Measurements from ENCODE around the gene PLXNA3.

PLXNA3 gene

DNA sequence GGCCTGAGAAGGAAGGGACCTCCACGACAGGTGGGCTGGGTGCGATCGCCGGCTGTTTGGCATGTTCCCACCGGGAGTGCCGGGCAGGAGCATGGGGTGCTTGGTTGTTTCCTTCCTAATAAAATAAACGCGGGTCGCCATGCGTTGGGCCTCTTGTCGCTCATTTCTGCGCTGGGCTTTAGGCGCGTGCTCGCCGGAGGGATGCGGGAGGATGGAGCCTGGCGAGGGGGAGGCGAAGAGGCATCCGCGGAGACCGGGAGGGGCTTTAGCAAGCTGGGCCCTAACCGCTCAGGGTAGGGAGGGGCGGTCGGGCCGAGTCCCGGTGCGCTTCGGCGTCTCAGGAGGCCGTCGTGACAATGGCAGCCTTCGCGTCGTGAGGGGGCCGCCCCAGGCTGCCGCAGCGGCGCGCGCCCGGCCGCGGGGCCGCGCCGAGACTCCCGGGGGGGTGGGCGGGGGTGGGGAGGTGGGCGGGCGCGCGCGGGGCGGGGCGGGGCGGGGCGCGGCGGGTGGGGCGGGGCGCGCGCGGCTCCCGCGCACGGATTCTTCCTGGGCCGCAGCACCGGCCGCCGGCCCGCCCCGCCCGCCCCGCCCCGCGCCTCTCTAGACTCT is 21.6 kb upstream of the PLXNA3 start:
- peak; percentile 74 for DNase-seq

DNA sequence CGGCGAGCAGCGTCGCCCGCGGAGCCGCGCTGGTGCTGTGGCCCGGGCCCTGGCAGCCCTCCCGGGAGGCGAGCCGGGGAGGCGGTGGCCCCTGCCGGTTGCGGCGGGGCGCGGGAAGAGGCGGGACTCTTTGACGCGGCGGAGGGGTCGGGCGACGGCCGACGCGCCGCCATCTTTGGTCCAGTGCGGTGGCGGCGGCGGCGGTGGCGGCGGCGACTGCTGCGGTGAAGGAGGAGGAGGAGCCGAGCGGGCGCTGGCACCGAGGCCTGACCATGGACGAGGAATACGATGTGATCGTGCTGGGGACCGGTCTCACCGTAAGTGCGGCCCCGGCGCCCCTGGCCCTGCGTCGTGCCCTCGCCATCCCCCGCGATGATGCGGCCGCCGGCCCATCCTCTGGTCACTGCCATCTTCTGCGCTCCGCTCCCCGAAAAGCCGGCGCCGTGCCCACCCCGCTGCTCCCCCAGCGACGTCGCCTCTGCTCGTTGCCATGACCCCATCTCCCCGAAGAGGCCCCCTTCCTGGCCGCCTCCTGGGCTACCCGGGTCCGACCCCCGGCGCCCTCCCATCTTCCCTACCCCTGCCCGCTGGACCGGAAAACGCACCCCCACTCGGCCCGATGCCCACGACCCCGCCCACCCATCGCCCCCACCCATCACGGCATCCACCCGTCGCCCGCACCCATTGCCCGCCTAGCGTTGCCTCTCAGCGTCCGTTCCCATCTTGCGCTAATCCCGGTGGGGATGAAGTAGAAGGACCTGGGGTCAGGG is 20.9 kb upstream of the PLXNA3 start, which contains the start of gene GDI1:
TSS of gene GDI1 (plus strand) at position 172 of the 770 bp plus-strand sequence. CDS start at position 273, 101 bp downstream.
- DNase-seq = peak; percentile 69

DNA sequence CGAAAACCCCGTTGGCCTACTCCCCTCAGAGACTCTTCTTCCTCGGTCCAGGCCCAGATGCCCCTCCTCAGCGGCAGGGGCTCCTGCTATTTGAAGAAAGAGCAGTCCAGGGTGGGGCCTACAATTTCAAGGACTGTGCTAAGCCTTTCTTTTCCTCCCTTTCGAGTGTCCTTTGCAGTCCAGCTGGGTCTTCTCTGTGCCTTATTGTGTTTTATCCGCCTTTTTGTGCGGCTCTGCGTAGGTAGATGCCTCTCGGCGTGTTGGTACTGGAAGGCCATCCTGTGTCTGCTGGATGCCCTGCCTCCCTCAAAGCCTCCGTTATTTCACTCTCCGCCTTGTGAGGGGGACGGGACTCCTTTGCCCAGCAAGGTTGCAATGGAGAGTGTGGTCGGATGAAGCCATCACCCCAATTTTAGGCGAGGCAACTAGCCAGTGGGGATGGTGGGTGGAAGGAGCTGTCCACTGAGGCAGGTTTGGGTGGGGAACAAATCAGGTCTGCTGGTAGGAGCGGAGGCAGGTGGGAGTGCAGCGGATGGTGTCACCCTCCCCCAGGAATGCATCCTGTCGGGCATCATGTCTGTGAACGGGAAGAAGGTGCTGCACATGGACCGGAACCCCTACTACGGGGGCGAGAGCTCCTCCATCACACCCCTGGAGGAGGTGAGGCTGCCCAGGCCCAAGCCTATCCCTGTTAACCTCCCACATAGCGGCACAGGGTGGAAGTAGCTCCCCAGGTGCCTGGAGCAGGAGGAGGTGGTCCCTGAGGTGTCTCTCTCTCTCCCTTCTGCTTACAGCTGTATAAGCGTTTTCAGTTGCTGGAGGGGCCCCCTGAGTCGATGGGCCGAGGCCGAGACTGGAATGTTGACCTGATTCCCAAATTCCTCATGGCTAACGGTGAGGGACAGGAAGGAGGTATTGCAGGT is 19.8 kb upstream of the PLXNA3 start:
- DNase-seq = no peak

DNA sequence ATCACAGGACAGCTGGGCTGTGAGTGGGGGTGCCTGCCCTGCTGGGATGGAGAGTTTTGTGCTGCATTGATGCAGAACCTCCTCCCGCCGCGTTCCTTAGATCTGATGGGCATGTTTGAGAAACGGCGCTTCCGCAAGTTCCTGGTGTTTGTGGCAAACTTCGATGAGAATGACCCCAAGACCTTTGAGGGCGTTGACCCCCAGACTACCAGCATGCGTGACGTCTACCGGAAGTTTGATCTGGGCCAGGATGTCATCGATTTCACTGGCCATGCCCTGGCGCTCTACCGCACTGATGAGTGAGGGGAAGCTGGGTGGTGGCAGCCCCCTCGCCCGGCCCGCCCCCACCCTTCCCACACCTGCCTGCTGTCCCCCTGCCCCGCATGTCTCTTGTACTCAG is 18.2 kb upstream of the PLXNA3 start:
- DNase-seq = no peak

DNA sequence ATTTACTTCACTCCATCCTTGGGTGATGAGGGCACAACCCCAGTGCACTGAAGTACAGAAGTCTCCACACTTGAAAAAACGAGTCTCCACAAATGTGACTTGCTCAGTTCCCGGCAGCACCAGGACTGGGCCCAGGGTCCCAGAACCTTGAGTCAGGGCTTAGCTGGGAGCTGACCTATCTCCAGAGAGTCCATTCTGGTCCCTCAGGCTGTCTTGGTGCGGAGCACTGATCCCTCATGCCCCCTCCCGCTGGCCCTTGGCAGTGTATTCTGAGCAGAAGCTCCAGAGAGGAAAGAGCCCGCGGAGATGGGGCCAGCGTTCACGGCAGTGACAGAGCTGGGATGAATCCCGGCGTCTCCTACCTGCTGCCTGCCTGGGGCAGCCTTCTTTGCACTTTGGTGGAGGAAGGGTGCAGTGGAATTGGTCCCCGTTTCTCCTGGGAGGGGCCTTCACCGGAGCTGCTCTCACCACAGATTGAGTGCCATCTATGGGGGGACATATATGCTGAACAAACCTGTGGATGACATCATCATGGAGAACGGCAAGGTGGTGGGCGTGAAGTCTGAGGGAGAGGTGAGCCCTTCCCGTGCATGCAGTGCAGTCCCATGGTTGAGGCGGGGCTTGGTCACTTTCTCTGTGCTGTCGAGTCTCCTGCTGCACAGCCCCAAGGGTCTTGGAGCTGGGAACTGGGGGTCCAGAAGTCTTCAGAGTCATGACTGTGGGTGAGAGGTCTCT is 17.3 kb upstream of the PLXNA3 start:
- DNase-seq = no peak

DNA sequence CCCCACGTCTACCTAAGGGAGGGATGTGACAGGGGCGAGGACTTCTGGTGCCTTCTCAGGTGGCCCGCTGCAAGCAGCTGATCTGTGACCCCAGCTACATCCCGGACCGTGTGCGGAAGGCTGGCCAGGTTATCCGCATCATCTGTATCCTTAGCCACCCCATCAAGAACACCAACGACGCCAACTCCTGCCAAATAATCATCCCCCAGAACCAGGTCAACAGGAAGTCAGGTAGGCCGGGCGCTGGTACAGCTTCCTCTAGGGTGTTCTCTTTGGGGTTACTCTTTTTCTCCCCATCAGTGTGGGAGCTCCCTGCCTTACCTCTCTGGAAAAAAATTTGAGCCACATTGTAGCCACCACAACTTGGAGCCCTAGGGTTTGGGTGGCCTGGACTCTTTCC is 16.5 kb upstream of the PLXNA3 start:
- peak; percentile 37 for DNase-seq

DNA sequence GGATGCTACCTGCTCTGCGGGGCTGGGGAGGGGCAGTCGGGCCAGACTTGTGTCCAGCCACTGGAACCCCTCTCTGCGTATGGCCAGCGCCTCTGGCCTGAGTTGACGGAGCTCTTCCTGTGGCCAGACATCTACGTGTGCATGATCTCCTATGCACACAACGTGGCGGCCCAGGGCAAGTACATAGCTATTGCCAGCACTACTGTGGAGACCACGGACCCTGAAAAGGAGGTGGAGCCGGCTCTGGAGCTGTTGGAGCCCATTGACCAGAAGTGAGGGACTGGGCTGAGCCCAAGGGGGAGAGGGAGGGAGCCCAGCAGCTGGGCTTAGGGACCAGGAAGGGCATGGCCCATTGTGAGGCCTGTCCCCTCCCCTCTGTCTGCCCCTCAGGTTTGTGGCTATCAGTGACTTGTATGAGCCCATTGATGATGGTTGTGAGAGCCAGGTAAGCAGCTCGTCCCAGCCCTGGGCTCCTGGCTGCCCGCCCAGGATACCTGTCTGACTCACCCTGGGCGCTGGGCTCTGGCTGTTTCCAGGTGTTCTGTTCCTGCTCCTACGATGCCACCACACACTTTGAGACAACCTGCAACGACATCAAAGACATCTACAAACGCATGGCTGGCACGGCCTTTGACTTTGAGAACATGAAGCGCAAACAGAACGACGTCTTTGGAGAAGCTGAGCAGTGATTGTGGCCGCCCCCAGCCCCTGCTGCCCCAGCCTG is 15.9 kb upstream of the PLXNA3 start:
- DNase-seq = no peak

DNA sequence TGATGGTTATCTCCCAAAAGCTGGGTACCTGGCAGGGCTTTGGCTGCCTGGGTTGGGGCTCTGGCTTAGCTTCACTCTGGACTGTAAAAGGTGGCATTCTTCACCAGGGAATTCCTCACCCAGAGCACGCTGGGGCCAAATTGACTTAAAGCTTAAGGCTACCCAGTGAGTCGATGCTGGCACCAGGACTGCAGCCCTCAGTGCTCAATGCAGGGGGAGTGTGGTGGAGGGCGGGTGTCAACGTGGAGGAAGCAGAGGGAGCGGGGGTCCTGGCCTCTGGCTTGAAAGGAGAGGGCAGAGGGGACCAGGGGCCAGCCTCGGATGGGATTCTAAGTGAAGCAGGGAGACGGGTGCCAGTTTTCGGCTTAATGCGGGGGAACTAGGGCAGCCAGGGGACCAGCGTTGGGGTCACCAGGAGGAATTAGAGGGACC is 14.6 kb upstream of the PLXNA3 start:
- DNase-seq = no peak

DNA sequence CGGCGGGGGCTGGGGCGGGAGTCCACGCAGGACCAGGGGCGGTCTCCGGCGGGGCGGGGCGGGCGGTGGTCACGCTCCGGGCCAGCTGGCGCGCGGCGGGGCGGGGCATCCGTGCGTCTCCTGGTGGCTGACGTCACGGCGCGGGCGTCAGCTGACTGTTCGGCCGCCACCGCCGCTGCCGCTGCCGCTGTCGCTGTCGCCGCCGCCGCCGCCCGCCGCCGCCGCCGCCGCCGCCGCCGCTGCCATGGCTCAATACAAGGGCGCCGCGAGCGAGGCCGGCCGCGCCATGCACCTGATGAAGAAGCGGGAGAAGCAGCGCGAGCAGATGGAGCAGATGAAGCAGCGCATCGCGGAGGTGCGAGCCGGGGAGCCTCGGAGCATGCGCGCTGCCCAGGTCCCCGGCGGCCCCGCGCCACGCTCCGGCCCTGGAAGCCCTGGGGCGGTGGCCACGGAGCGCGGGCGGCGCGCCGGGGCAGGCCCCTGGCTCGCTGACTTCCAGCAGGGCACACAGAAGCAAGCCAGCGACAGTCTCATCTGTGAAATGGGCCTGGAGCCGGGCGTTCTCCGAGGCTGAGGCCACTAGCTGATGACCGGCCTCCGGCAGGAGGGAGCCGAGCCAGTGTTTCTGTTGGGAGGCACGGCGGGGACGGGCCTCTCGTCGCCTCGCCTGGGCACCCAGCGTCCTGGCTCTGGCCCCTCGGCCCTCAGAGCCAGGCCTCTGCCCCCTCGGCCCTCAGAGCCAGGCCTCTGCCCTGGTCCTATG is 13.9 kb upstream of the PLXNA3 start, which contains the start of gene FAM50A:
TSS of gene FAM50A (plus strand) at position 150 of the 763 bp plus-strand sequence. CDS start at position 245, 95 bp downstream.
- DNase-seq = peak; percentile 72

DNA sequence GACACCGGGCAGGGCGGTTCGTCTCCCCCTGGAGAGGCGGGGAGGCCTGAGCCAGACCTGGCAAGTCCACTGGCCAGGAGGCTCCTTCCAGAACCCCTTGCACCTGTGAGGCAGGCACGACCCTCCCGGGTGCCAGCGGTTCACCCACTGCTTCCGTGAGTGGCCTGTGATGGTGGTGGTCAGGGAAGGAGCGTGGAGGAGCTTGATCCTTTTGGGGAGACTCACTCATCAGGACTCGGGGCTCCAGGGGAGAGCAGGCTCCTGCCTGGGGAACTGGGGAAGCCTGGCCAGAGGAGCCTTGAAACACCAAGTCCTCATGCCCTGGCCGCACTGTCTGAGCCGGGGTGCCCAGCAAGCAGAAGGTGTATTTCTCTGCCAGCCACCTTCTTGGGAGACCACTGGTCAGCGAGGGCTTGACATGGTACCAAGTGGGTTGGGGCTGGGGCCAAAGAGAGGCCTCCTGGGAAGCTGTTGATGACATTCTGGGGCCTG is 13.3 kb upstream of the PLXNA3 start:
- no peak for DNase-seq

DNA sequence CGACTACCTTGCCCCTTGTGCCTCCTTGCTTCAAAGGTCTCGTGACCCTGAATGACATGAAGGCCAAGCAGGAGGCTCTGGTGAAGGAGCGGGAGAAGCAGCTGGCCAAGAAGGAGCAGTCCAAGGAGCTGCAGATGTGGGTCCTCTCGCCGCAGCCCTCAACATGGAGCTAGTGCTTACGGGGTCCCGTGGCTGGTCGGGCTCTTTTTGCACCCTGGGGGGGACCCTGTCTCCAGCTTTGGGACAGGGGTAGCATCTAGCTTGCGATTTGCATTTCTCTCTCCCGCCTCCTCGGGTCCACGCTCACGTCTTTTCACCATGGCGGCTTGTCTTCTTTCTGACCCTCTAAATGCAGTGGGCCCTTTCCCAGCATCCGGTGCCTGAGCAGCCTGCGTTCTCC is 12.3 kb upstream of the PLXNA3 start:
- no peak for DNase-seq

DNA sequence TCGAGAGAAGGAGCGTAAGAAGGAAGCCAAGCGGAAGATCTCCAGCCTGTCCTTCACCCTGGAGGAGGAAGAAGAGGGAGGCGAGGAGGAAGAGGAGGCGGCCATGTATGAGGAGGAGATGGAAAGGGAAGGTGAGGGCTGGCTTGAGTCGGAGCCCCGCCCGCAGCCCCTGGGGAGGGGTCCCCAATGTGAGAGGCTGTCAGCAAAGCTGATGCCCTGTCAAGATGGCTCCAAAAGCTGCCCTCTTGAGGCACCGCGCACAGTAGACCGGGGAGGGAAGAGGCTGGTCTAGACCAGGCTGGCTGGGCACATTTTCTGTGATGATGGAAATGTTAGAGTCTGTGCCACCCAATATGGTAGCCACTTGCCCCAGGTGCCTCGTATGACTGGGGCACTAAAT is 11.7 kb upstream of the PLXNA3 start:
- no peak for DNase-seq

DNA sequence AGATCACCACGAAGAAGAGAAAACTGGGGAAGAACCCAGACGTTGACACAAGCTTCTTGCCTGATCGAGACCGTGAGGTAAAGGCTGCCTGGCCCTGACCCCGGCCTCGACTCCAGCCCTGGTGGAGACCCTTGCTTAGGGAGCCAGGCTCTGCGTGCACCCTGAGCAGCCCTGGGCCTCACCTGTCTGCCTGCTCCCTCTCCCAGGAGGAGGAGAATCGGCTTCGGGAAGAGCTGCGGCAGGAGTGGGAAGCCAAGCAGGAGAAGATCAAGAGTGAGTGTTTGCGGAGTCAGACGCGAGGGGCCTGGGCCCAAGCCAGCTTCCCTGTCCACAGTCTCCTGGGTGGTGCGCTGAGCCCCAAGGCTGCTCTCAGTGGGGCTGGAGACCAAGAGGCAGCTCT is 9.6 kb upstream of the PLXNA3 start:
- no peak for DNase-seq

DNA sequence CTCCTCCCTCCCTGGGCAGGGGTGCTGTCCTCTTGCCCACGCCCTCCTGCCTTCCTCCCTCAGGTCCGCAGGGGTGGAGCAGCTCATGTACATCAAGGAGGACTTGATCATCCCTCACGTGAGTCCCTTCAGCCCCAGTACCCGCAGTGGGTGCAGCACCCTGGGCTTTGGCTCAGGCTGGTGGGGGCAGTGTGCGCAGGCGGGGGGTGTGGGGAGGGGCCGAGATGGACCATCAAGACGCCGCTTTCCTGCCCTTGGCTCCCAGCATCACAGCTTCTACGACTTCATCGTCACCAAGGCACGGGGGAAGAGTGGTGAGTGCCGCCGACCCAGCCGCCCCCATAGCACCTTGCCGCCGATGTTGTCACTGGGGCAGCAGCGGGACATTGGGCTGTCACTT is 8.5 kb upstream of the PLXNA3 start:
- no peak for DNase-seq

DNA sequence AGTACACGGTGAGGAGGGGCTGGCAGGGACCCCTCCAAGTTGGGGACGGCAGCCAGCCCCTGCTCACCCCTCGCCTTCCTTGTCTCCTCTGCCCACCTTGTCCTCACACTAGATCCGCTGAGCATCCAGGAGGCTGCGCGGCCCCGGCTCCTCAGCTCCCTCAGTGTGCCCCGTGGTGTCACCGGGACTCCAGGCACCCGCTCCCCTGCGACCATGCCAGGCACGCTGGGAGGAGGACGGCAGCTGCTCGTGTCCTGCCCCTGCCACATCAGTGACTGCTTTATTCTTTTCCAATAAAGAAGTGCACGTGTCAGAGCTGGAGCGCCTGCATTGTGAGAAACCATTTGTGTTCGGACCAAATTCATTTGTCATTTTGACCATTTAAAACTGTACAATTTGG is 7.8 kb upstream of the PLXNA3 start:
- DNase-seq = no peak

DNA sequence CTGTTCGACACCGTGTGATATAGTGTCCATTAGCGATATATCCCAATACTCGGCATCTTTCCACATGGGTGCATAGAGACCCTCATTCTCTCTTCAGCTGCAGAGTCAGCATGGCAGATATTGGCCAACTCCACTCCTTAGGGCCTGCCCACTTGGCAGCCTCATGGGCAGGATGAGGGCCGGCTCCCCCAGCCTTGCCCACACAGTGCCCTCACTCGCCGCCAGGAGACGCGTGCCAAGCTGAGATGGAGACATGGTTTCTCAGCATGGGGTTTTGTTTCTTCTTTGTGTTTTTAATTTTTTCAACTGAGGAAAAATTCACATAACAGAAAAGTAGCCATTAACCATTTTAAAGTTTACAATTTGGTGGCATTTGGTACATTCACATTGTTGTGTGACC is 5.3 kb upstream of the PLXNA3 start:
- no peak for DNase-seq

DNA sequence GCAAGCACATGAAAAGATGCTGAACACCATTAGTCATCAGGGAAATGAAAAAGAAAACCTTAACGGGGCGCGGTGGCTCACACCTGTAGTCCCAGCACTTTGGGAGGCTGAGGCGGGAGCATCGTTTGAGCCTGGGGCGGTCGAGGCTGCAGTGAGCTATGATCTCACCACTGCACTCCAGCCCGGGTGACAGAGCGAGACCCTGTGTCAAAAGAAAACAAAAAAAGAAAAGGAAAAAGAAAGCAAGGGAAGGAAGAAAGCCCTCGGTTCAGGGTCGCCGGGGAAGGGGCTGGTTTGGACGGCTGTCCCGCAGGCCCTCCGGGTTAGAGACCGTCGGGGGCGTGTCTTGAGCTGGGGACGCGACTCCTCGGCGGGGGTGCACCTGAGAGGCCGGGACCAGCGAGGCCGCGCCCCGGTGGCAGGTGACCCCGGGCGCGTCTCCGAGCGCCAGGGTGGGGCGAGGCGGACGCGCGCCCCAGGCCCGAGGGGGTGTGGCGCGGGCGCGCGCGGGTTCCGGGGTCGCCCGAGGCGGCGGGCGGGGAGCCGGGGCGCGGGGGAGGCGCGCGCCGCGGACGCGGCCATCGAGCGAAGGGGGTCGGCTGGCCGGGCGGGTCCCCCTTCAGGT is 478 bp upstream of the PLXNA3 start:
- peak; percentile 76 for DNase-seq

DNA sequence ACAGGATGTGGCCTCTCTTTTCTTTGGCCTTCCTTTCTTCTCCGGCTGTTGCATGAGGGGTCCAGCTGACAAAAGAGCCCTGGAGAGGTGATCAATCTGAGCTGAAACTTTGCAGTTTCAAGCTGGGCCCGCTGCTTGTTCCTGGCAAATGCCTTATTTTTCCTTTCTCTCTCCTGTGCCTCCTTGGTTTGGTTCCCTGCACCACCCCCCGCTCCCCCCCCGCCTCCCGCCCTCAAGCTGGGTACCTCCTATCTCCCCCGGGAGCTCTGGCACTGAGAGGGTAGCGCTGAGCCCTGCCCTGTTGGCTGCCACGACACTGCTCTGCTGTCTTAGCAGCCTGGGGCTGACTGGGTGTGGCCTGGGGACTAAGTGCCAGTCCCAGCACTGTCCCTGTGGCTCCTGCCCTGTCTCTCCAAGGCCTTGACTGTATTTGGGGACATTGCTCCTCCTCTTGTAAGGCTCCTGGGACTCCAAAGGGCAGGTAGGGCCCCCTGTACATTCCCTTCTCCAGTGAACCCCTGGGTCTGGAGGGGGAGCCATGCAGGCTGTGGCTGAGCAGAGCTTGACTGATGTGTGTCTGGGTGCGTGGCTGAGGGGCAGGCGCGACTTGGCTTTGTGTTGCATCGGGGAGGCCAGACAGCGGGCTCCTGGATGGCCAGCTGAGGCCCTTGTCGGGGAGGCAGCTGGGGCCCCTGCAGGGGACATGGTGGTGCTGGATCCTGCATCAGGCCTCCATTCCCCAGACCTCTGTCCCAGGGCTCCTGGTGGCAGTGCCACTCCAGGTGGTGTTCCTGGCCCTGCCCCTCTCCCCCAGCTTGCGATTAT is 1.1 kb downstream of the PLXNA3 start:
- DNase-seq = no peak

DNA sequence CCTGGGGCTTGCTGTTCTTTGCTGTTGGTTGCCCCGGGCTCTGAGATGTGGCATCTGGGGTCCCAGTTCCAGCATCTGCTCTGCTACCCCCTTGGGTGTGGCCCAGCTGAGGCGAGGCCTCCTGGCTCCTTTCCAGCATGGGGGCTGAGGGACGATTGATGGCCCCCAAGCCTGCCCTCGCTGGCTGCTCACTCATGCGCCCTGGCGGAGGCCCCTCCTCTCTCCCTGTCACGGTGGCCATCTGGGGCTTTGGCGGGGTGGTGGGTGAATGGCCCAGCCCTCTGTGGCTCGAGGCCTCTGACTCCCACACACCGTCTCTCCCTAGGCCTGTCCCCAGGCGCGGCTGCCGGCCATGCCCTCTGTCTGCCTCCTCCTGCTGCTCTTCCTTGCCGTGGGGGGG is 1.8 kb downstream of the PLXNA3 start:
- no peak for DNase-seq

DNA sequence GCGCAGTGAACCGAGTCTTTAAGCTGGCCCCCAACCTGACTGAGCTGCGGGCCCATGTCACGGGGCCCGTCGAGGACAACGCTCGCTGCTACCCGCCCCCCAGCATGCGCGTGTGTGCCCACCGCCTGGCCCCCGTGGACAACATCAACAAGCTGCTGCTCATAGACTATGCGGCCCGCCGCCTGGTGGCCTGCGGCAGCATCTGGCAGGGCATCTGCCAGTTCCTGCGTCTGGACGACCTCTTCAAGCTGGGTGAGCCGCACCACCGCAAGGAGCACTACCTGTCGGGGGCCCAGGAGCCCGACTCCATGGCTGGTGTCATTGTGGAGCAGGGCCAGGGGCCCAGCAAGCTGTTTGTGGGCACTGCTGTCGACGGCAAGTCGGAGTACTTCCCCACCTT is 2.2 kb downstream of the PLXNA3 start:
- no peak for DNase-seq
